Prostate gland (tissue), 2 donors: Measurements from ENCODE around the gene ACAD10.

ENCODE experiments used
- CTCF ChIP-seq, 4 experiments: fragments of 200-600 bp in 2 of 4; fragments of 450-650 bp in 2 of 4; sonication (generic) in 2 of 4; IDR thresholded peaks; 1 replicate in 3 of 4; 2 replicates in 1 of 4; pipeline ENCODE4 v1.5.1; 2016 to 2019; ENCODE audit warnings: antibody characterized with exemption in 4 of 4, mild to moderate bottlenecking in 2 of 4, moderate library complexity in 2 of 4
- POLR2A ChIP-seq: fragments of 450-650 bp; IDR thresholded peaks from one replicate; pipeline ENCODE4 v1.6.1; 2016; ENCODE audit warnings: antibody characterized with exemption, mild to moderate bottlenecking
- POLR2AphosphoS5 ChIP-seq: sonication (generic); formaldehyde crosslinking; IDR thresholded peaks from one replicate; pipeline ENCODE4 v1.6.1; 2017; ENCODE audit warnings: antibody characterized with exemption

DNA sequence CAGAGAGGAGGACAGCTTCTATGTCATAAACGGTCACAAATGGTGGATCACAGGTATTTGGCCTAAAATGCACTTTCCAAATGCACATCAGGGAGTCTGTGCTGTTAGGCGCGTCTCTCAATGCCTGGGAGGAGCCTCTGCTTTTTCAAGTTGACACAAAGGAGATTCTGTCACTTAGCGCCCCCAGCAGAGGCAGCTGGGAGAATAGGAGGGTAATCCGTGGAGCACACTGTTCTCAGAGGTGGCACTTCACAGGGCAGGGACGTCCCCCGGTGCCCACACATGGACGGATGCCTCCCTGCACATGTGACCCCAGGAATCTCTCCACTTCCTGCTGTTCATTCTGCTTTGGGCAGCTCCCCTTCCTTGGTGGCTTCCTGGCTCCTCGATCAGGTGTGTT, 61.5 kb downstream of the ACAD10 start:
- TF ChIP-seq CTCF (IDR thresholded peaks at IDR 0.05) = no peak
- TF ChIP-seq POLR2A = no peak
- TF ChIP-seq POLR2AphosphoS5 = no peak
